Stimulated activated CD8-positive, alpha-beta memory T cell treated with anti-CD3 and anti-CD28 coated beads, Interleukin-4, amount 100 ng/mL, for 24 hours (primary cell): ENCODE data around the gene RUNX3.

Experiments
- DNase-seq: peaks from one replicate; pipeline ENCODE4 v3.0.0-alpha.2; 2020; ENCODE audit warnings: low read depth

RUNX3 gene

DNA sequence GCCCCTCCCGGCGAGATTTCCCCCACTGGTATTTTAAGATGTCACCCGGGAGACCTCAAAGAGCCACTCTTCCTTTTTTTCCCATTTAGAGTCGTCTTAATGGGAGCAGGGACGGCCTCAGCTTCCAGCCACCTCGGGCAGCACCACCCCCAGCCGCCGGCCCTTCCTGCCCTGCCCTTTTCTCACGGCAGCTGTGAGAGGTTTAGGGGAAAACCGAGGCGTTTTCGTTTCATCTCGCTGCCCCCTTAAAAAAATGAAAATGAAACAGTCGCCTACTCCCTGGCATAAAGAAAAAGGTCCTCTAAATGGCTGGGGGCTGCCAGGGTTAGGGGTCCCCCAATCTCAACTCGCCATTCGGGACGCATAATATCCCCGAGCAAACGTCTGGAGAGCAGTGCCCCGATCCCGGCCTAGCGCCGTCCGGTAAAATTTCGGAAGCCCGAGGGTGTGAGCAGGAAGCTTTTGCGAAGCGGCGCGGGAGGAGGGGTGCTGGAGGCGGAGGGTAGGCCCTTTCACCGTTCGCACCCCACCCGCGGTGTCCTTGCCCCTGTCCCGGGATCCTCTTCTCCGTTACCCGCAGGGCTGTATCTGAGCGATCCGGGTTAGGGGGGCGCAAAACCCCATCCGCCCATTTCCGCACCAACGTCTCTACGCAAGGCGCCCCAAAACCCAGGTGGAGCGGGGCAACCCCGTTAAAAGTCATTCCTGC lies 1.2 kb downstream of the RUNX3 start:
- DNase-seq, result no peak

- no peak for DNase-seq
Observed at GRCh38 chr1:24927988-24928688, 1.9 kb downstream of the RUNX3 start.

DNA sequence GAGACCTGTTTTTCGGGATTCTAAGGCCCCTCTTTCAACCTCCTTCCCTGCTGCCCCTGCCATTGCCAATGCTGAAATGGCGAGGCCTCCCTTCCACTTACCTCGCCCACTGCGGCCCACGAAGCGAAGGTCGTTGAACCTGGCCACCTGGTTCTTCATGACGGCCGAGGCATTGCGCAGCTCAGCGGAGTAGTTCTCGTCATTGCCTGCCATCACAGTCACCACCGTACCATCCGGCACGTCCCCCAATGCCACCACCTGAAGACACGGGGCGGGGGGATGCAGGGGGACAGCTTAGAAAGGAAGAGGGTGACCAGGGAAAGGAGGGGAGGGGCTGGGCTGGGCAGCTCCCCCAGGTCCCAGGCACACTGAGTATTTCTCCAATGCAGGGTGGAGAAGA lies 2.6 kb downstream of the RUNX3 start:
- DNase-seq, result no peak

DNA sequence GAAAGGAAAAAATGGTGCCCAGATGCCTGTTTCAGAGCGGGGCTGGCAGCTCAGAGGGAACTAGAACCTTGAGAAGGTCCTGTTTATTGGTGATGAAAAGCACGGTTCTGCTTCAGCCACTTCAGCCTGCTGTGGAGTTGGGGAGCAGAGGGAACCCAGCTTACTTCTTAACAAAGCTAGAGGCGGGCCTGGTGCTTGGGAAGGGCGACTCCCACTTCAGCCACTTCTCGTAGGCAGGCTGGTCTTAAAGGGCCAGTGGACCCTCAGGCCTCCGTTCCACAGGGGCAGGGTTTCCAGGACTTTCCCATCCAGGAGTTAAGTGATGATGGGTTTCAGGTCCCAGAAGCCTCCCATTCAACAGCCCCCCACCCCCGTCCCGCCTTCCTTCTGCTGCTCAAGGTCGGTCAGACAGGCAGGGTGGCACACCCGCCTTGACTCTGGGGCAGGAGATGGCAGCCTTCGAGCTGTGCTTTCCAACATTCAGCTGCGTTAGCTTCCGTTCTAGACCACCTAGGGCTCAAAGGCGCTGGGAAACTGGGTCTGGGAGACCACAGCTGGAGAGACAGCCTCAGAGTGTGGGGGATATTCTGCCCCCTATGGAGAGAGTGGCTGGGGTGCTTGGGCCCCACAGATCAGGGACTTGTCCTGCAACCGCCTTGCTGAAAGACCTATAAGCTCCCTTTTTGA lies 3.4 kb downstream of the RUNX3 start:
- no peak for DNase-seq

- DNase-seq, result no peak
Observed at GRCh38 chr1:24925963-24926362, 4.1 kb downstream of the RUNX3 start.

DNA sequence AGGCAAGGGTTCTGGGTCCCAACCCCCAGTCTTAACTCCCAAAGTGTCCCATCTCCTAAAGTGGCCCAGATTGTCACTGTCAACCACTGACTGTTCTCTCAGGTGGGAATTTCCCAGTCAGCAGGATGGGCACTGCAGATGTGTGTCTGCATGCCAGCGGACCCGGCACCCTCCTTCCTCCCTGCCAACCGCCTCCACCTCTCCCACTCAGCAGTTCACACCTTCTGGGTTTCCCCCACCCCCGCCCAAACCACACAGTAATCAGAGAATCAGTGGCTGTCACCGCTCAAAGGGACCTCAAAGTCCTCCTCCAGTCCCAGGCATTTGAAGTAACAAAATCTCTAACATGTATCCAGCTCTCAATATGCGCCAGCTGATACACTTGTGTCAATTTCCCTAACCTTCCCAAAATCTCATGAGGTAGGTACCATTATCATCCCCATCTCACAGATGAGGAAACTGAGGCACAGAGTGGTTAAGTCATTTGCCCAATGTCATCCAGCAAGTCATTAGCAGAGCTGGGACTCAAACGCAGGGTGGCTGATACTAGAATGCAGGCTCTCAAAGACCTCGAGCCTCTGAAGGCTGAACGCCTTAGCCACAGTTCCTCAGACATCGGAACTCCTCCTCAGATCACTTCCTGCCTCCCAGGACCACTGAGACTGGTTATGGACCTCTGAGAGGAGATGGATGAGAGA lies 4.8 kb downstream of the RUNX3 start:
- peak; percentile 79 for DNase-seq

DNA sequence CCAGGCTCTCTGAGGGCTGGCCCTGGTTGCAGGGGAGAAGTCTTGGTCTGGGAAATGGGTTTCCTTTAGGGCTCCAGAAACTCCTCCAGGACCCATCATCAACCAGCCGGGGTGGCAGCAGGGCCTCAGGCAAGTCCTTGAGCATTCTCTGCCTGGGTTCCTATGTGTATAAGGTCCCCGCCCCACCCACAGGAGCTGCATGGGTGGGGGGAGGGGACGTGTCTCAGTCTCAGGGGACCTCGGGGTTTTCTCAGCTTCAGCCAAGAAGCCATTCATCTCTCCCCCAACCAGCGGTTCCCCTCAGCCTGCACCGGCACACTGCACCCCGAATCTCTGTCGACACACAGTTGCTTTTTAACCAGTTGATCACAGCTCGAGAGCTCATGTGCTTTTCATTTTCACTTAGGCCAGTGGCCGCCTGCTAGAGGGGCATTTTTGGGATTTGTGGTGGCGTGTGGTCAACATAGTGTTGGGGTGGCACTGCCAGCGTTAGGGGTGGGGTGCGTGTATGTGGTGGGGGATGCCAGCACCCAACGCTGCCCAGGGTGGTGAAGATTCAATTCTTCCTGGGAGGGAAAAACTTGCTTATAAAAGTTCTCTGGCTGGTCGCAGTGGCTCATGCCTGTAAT lies 6.5 kb downstream of the RUNX3 start:
- DNase-seq, result no peak

DNA sequence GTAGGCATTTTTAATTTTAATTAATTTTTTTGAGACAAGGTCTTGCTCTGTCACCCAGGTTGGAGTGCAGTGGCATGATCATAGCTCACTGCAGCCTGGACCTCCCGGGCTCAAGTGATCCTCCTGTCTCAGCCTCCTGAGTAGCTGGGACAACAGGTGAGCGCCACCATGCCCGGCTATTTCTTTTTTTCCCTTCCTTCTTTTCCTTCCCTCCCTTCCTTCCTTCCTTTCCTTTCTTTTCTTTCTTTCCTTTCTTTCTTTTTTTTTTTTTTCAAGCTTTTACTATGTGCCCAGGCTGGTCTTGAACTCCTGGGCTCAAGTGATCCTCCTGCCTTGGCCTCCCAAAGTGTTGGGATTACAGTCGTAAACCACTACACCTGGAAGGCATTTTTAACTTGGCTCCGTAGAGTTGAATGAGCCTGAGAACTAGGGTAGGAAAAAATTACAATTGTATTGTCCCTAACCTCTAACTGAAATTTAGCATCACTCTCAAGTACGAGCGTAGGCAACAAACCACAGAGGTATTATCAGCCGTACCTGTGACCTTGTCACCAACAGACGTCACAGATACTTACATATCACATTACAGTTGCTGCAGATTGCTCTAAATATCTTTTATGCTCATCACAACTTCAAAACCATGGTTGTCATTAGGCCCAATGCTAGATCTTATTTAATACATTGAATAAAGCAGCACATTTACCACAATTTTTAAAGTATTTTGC lies 8.0 kb downstream of the RUNX3 start:
- no peak for DNase-seq

DNA sequence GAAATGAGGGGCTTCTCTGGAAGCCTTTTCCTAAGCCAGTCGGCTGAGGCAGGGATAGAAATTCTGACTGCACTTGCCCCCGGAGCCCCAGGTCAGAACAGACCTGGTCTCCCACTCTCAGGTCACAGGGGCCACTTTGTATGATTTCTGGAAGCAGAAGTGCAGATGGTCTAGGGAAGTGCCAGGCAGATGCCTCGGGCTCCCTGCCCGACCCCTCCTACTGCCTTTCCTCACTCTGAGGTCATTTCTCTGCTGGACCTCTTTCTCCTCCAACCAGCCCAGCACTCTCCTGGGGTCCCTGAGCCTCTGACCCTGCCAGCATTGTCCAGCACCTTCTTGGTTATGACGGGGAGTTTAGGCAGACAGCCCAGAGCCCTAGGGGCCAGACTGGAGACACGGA lies 8.7 kb downstream of the RUNX3 start:
- no peak for DNase-seq

- no peak for DNase-seq
Observed at GRCh38 chr1:24920533-24920925, 9.5 kb downstream of the RUNX3 start.

- DNase-seq, result no peak
Observed at GRCh38 chr1:24919791-24920532, 10.1 kb downstream of the RUNX3 start.

DNA sequence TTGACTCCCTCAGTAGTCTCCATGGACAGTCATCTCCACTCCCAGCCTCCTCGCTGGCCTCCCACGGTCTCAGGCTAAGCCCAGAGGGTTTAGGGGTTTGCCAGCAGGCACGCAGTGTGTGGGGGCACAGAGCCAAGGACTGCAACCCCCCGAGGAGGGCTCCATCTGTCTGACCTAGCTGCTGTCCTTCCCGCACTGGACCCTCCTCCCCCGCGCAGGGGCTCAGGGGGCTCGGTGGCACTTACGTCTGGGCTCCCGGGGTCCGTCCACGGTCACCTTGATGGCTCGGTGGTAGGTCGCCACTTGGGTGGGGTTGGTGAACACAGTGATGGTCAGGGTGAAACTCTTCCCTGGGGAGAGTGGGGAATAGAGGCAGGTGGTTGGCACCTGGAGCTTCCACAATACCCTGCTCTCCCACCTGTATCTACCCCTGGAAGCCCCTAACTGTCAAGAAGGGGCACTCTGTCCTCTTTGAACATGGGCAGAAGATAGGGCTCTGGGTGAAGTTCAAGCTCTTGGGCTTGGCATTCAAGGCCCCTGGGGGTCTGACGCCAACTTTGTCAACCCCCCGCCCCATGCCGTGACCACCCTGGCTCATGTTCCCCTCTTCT lies 11.0 kb downstream of the RUNX3 start:
- DNase-seq, result no peak

GRCh38 chr1:24918370-24918769 lies 11.7 kb downstream of the RUNX3 start:
- DNase-seq, result no peak

DNA sequence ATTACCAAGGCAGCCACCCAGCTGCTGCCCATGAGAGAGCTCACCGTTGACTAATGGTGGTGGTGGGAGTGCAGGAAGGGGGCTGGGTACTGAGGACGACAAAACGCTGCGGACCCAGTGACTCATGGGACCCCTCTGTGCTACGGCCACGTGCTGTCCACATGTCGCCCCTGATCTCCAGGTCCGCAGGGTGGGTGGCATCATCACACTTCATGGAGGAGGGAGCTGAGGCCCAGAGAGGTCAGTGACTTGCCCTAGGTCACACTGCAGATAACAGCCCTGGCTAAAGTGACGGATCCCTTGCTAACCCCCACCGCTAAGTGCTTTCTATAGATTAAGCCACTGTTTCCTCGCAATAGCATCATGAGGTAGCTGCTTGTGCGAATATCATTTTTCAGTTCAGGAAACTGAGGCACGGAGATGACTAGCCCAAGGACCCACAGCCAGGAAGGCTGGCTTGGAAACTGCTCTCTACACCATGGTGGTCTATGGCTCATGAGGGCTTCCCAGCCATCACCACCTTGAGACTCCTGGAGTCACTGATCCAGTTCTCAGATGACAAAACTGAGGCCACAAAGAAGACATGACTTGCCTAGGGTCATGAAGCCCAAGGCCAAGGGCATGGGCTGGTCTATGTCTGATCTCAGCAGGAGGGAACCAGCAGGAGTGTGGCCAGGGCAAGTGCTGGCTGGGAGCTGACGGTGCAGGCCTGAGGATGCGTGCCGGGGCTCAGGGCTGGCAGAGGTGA lies 12.6 kb downstream of the RUNX3 start:
- no peak for DNase-seq

DNA sequence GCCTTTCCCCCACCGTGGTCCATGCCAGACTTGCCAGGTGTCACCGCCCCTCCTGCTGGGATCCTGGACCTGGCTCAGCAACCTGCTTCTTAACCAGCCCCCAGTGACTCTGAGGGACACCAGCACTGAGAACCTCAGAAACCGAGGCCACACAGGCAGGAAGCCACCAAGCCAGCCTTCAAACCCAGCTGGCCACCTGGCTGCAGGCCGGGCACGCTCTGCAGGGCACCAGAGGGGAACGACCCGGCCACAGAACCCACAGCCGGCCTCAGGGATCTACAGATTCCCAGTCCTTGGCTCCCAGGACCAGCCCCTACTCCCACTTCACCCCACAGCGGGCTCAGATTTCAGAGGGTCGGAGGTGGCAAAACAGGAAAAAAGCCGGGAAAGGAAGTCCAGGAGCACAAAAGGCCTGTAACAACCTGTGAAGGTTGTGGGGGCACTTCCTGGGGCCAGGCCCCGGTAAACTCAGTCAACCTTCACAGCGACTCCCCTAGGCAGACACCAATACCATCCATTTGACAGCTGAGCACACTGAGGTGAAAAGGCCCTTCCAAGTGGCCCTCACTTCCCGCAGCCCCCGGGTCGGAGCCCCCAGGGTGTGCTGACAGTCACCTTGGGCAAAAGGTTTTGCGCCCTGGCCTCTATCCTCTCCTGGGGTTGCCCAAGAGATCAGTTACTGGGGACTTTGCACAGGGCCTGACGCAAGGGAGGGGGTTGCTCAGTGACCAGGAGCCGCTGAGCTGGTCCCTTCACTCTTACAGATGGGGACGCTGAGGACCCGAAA lies 14.1 kb downstream of the RUNX3 start:
- DNase-seq, result no peak

GRCh38 chr1:24914226-24915069 lies 15.6 kb downstream of the RUNX3 start:
- no peak for DNase-seq

DNA sequence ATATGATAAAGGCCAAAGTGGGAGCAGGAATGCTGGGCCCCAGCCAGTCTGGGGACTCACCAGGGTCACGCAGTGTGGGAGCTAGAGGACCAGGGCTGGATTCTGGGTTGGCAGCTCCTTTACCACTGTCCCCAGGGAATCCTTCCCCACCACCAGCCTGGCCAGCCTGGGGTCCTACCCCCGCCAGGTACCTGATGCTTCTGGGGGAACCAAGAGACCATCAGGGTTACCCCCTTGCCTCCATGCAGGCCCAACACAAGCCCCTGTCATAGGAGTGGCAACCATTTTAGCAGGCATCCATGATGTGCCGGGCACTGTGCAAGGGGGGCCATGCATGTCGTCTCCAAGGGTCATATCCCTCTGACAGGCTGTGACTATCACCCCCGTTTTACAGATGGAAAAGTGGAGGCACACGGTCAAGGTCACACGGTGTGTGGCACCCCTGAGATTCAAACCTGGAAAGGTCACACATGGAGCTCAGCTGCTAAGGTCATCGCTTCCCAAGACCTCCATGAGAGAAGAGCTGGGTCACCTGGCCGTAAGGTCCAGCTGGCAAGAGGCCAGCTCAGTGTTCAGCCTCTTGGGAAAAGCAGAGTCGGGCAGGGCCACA lies 16.4 kb downstream of the RUNX3 start:
- no peak for DNase-seq

GRCh38 chr1:24913274-24913604 lies 16.8 kb downstream of the RUNX3 start:
- no peak for DNase-seq
